ENCODE data around the gene TEDC2.
"Not testable (repeated sequence)": the region's sequence is repeated elsewhere in the genome, so short reads cannot be mapped to it uniquely, and the experiment has no call there.

The TEDC2 gene

GRCh38 chr16:2467528-2468232 lies 7.8 kb downstream of the TEDC2 start:
- DNase-seq = no peak

- DNase-seq = no peak
Observed at GRCh38 chr16:2468233-2468724, 8.4 kb downstream of the TEDC2 start.

- peak in 1 of 2 donors; percentile 11 for DNase-seq
Observed at GRCh38 chr16:2468725-2469398, 9.0 kb downstream of the TEDC2 start.

- no peak for DNase-seq
Observed at GRCh38 chr16:2469399-2470233, 9.7 kb downstream of the TEDC2 start.

DNA sequence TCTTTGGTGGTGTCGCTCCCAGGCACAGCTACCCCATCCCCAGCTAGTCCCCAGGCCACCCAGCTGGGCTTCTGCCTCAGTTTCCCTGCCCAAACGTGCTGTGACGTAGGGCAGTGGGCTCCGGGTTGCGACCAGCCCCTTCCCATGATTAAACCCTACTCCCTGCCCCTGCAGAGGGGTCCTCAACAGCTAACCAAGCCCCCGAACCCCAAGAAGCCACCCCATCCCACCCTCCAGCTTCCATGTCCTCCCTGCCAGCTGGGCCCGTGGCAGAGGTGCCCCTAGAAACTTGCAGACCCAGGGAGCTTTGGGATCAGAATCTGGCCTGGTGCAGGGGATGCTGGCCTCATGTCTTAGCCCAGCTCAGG lies 10.3 kb downstream of the TEDC2 start:
- no peak for DNase-seq

DNA sequence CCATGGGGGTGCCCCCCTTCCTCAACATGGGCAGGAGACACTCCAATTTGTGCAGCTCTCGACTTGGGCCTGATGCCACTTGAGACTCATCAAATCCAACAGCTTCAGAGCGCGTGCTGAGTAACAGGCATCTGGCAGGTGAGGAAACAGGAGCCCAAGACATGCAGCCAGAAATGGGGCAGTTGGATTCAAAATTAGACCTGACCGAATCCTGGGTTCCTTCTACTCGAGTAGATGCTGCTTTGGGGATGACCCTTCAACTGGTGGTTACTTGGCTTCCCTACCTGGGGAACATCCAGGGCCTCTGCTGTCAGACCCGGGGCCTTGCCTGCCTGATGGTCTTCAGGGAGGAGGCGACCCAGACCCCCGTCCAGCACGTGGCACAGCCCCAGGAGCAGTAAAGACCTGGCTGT lies 10.7 kb downstream of the TEDC2 start:
- DNase-seq = no peak

- no peak for DNase-seq
Observed at GRCh38 chr16:2471016-2471652, 11.2 kb downstream of the TEDC2 start, which contains the start of gene NTN3. NTN3 (plus strand) TSS chr16:2471297; CDS start chr16:2471702, 405 bp downstream.

DNA sequence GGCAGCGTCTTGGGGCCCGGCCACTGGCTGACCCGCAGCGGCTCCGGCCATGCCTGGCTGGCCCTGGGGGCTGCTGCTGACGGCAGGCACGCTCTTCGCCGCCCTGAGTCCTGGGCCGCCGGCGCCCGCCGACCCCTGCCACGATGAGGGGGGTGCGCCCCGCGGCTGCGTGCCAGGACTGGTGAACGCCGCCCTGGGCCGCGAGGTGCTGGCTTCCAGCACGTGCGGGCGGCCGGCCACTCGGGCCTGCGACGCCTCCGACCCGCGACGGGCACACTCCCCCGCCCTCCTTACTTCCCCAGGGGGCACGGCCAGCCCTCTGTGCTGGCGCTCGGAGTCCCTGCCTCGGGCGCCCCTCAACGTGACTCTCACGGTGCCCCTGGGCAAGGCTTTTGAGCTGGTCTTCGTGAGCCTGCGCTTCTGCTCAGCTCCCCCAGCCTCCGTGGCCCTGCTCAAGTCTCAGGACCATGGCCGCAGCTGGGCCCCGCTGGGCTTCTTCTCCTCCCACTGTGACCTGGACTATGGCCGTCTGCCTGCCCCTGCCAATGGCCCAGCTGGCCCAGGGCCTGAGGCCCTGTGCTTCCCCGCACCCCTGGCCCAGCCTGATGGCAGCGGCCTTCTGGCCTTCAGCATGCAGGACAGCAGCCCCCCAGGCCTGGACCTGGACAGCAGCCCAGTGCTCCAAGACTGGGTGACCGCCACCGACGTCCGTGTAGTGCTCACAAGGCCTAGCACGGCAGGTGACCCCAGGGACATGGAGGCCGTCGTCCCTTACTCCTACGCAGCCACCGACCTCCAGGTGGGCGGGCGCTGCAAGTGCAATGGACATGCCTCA lies 12.0 kb downstream of the TEDC2 start:
- no peak for DNase-seq

DNA sequence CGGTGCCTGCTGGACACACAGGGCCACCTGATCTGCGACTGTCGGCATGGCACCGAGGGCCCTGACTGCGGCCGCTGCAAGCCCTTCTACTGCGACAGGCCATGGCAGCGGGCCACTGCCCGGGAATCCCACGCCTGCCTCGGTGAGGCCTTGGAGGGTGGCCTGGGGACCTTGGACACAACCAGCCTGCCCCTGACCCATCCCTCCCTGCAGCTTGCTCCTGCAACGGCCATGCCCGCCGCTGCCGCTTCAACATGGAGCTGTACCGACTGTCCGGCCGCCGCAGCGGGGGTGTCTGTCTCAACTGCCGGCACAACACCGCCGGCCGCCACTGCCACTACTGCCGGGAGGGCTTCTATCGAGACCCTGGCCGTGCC lies 12.6 kb downstream of the TEDC2 start:
- no peak for DNase-seq

- DNase-seq = no peak
Observed at GRCh38 chr16:2472885-2473445, 13.1 kb downstream of the TEDC2 start.

- DNase-seq = no peak
Observed at GRCh38 chr16:2473446-2473926, 13.6 kb downstream of the TEDC2 start.

DNA sequence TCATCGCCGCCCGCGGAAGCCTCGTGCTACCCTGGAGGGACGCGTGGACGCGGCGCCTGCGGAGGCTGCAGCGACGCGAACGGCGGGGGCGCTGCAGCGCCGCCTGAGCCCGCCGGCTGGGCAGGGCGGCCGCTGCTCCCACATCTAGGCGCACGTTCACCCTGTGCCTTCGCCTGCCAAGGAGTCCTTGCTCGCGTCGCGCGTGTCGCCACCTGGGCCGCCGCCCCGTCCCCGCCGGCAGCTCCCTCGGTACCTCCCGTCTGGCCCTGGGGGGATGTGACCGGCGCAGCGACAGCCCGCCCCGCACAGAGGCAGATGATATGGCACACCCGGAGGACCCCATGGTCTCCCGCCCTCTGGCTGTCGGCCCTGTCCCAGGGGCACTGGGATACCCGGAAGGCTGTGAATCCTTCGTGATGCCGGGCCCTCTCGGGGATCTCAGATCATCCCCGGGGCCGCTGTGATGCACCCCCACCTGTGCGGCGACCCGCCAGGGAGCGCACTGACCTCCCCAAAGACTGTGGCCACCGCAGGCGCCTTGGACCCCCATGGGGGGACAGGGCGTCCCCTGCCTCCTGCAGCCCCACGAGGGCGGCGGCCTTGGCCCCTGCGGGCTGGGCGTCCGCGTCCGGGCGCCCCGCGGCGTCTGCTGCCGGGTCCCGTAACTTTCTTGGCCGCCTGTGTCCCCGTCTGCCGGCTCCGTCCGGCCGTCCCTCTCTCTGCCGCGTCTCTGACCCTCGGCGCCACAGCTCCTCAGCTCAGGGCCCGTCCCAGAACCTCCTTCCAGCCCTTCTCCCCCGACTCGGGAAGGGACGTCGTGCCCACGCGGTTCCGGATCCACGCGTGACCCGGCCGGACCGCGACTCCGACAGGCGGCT lies 14.3 kb downstream of the TEDC2 start:
- DNase-seq = peak; percentile 58 to 71

- DNase-seq = peak; percentile 85 to 88
Observed at GRCh38 chr16:2474877-2475412, 15.0 kb downstream of the TEDC2 start, which contains the start of gene TBC1D24. TBC1D24 (plus strand) TSS chr16:2475127; CDS start chr16:2496149, 21,022 bp downstream.

- peak in 1 of 2 donors; percentile 38 for DNase-seq
Observed at GRCh38 chr16:2475413-2476344, 15.8 kb downstream of the TEDC2 start.

- no peak for DNase-seq
Observed at GRCh38 chr16:2476345-2476720, 16.4 kb downstream of the TEDC2 start.

DNA sequence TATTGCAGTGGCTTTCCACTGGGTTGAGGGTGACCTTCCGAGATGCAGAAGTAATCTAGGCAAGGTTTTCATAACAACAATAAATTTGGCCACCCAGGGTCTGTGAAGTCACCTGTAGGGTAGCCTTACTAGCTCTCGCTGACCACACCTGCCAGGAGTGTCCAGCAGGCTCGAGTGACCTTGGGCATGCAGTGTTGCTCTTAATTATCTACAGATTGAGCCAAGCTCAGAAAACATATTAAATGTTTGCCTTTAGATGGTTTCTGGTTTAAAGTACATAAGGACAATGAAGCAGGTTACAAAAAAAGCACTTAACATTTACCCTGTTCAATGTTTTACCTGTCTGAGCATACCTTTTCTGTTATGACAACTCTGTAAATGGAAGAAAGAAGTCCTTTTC lies 16.8 kb downstream of the TEDC2 start:
- no peak for DNase-seq

GRCh38 chr16:2477327-2477726 lies 17.4 kb downstream of the TEDC2 start:
- DNase-seq = no peak

DNA sequence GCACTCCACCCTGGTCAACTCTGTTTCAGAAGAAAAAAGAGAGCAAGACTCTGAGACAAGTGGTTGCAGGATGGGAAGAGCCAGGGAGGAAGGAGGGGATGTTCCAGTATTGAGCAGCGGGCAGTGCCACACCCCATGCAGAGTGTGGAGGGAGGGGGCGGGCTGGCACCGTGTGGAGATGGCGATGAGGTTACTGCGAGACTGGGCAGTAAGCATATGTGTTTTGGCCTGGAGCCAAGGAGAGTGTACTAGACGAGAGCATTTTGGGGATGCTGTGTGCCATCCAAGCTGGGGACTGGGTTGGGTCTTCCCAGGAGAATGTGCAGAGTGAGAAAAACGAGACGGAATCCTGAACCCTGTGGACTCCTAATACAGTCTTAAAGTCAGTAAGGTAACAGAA lies 18.4 kb downstream of the TEDC2 start:
- no peak for DNase-seq

DNA sequence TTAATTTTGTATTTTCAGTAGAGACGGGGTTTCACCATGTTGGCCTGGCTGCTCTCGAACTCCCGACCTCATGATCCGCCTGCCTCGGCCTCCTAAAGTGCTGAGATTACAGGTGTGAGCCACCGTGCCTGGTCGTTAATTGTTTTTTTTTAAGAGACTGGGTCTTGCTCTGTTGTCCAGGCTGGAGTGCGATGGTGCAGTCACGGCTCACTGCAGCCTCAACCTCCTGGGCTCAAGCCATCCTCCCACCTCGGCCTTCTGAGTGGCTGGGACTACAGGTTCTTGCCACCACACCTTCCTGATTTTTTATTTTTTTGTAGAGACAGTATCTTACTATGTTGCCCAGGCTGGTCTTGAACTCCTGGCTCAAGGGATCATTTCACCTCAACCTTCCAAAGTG lies 20.1 kb downstream of the TEDC2 start:
- DNase-seq = not testable (repeated sequence)

Measured in CD4-positive, alpha-beta T cell treated with Interferon alpha-2 for 1 hour (primary cell).